ENCODE data around the gene MED15.
"Not testable (repeated sequence)": the region's sequence is repeated elsewhere in the genome, so short reads cannot be mapped to it uniquely, and the experiment has no call there.

MED15 gene, protein sequence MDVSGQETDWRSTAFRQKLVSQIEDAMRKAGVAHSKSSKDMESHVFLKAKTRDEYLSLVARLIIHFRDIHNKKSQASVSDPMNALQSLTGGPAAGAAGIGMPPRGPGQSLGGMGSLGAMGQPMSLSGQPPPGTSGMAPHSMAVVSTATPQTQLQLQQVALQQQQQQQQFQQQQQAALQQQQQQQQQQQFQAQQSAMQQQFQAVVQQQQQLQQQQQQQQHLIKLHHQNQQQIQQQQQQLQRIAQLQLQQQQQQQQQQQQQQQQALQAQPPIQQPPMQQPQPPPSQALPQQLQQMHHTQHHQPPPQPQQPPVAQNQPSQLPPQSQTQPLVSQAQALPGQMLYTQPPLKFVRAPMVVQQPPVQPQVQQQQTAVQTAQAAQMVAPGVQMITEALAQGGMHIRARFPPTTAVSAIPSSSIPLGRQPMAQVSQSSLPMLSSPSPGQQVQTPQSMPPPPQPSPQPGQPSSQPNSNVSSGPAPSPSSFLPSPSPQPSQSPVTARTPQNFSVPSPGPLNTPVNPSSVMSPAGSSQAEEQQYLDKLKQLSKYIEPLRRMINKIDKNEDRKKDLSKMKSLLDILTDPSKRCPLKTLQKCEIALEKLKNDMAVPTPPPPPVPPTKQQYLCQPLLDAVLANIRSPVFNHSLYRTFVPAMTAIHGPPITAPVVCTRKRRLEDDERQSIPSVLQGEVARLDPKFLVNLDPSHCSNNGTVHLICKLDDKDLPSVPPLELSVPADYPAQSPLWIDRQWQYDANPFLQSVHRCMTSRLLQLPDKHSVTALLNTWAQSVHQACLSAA

DNA sequence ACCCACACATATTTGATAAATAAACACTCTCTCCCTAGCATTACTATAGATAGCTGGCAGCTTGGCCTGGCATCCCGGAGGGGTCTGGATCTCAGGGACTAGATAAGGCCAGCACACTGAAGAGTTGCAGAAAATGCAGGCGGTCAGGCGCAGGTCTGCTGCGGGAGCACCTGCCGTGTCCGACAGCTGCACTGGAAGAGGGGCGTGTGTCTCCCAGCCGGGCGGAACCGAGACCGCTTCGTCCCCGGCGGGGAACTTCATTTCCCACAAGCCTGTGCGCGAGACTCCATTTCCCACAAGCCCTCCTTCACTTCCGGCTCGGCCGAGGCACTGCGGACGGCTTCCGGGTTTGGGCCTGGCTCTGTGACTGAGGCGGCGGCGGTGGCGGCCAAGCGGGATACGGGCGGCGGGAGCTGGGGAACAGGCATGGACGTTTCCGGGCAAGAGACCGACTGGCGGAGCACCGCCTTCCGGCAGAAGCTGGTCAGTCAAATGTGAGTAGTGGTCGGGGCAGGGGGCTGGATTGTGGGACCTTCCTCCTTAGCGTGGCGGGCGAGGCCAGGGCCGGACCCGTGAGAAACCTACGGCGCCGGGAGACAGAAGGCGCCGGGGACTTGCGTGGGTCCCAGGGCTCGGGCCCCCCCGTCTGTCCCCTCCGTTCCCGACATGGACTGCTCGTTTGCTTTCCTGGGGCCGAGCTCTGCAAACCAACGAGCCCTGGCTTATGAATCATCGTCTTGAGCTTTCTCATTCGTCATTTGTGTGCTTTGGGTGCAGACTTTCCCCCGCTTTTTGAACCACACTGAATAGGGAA lies at the start of gene MED15:
TSS of gene MED15 (plus strand) at position 358 of the 814 bp plus-strand sequence. CDS start at position 427, 69 bp downstream.
- DNase-seq = peak; percentile 94

DNA sequence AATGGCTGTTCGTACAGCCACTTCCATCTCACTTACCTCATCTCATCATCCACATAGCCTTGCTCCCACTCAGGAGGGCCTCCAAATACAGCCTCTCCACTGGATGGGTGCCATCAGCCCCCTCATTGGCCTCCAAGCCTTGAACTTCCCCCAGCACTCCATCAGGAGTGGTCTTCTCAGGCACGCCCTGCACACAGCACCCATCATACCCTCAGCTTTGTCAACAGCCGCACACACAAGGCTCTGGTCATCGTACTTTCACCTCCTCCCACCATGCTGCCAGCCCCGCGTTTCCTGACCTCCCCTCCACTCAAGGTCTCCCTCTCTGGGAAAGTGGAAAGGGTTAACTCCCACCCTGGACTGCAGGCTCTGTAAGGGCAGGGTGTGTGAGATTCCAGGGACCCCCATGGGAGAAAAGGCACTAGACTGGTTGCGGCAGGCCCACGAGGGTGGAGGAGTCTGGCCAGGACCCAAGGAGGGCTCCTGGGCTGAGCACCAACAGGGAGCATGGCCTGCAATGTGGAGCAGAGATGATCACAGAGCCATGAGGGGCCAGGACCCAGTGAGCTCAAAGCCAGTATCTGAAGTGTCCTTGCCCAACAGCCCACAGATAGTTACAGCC lies 48.8 kb upstream of the MED15 start:
- DNase-seq = no peak

DNA sequence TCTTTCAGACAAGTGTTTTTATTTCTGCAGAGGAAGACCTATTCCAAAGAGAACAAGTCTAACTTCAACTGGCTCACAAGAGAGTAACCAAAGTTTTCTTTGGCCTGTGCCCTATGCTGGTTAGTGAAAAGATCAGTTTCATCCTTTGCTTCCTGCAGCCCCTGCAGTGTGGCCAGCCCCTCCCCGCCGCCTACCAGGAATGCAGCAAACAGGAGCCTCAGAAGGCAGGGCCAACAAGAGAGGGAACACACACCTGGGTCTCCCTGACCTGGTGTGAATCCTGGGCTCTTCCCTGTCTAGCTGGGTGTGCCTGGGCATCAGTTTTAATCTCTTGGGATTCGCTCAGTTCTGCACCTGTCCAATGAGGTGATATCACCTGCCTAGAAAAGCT lies 48.3 kb upstream of the MED15 start:
- DNase-seq = no peak

DNA sequence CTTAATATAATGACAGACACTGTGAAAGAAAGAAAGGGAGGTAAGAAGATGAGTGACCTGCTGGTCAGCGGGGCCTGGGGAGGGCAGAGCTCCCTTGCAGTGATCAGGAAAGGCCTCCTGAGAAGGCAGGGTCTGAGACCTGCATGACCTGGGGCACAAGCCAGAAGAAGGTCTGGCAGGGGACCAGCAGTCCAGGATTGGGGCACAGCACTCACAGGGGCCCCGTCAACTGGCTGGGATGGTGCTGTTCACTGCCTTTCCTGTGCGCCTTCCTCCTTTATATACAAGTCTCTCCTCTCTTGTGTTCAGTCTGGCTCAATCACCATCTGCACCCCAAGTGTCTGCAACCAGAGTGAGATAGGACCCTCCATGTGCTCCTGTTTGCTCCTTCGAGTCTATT lies 47.5 kb upstream of the MED15 start:
- DNase-seq = no peak

DNA sequence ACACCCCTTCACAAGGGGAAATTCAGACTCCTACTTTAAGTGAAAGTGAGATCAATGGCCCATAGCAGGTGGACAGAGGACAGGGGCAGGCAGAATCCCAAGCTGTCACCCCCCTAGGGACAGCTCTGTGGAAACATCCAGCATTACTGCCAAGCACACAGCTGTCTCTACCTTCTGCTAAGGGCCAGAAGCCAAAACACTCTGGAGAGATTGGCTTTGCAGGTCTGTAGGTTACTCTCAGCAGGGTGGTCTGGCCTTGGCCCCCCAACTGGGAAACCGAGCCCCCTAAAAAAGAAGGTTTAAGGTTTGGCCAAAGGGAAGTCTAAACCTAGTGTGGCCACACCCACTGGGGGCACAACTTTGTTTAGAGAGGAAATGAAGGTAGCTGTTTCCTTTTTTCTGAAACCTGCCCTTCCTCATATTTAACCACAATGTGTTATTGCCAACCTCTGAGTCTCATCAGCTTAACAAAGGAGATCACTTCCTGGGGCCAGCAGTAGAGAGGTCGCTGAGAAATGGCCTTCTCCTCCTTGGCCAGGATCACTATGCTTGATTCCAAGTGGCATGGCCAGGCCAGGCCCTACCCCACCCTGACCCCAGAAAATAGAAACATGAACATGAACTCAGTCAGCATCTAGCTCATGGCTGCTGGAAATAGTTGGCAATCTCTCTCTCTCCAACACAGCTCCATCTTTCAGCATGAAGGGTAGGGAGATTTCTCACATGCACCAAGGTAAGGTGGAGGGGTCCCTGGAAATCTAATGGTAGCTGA lies 43.9 kb upstream of the MED15 start:
- DNase-seq = no peak

DNA sequence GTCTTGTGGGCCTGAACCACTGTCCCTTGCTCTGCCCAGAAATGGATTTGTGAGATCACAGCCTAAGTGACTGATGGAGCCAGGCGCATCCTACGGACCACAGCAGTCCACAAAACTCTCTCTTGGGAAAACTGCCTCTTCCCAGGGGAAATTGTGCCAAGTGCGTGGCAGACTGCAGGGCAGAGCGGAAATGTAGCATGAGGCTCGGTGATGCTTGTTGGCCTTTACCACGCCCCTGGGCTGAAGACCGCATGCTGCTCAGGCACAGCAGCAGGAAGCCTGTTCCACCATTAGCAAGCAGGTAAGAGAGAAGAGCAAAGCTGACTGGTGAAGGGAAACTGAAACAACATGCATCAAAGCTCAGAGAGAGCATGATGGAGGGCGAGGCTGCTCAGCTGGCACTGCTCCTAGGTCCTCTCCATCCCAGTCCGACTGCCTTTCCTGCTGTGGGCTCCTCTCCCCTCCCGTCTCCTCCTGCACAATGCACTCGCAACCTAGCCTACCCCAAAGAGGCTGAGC lies 43.3 kb upstream of the MED15 start:
- no peak for DNase-seq

DNA sequence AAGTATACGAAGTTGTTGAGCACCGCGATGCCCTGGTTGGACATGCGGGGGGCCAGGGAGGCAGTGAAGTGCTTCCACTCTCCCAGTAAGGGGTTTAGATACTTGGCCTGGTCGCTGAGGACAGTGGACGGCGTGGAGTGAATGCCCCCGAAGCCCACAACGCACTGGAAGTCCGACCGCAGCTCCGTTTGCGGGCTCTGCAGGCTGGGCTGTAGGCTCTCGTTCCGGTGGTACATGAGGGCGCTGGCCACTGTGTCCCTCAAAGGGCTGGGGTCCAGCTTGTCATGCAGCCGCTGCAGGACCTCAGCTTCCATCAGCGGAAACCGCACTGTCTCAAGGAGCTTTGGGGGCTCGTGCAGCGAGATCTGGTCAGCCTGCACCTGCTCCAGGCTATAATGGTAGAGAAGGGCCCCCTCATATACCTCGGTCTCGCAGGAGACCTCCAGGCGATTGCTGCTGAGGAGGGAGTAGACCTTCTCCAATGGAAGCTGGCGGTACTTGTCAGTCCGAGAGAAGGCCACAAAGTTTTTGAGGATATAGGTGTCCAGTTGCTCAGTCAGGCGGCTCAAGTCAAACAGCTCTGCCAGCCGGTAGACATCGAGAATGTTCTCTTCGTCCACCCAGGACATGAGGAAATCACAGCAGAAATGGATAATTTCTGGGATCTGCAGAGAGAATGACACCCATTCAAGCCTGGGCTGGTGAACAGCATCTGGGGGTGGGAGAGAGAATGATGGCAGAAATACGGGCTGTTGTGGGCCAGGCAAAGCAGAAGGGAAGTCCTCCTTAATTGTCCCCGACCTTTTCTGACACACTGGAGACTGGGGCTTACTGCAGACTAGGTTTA lies 42.3 kb upstream of the MED15 start:
- no peak for DNase-seq

DNA sequence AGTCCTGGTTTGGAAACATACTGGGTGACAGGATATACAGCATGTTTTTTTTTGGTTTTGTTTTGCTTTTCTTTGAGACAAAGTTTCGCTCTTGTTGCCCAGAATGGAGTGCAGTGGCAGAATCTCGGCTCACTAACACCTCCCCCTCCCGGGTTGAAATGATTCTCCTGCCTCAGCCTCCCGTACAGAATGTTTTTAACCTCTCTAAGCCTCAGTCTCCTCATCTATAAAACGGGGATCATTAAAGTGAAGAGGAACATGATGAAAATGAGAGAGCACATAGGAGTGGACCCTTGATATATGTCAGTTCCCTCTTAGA lies 41.7 kb upstream of the MED15 start:
- no peak for DNase-seq

DNA sequence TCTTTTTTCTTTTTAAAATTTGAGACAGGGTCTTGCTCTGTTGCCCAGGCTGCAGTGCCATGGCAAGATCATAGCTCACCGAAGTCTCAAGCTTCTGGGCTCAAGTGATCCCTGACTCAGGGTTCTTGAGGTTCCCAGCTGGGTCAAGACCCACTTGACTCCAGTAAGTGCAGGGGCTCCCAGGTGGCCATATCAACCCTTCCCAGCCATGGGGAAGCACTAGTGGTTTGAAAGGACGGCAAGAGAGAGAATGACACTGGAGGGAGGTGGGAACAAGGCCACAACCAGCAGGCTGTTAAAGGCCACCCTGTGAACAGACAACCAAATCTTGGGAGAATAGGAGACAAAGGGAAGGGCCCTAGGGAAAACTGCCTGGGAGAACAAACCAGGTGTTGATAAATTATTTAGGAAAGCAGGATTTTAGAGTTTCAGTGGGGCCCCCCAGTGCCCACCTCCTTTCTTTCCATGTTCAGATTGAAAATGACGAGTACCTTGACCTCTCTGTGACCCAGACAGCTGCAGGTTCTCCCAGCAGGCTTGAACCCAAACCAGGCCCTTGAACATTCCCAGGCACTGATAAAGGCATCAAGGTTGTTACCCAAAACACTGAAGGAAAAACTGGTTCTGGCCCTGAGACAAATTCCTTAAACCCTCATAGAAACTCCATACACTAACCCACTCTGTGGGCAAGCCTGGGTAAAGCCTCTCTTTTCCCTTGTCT lies 40.6 kb upstream of the MED15 start:
- DNase-seq = no peak

DNA sequence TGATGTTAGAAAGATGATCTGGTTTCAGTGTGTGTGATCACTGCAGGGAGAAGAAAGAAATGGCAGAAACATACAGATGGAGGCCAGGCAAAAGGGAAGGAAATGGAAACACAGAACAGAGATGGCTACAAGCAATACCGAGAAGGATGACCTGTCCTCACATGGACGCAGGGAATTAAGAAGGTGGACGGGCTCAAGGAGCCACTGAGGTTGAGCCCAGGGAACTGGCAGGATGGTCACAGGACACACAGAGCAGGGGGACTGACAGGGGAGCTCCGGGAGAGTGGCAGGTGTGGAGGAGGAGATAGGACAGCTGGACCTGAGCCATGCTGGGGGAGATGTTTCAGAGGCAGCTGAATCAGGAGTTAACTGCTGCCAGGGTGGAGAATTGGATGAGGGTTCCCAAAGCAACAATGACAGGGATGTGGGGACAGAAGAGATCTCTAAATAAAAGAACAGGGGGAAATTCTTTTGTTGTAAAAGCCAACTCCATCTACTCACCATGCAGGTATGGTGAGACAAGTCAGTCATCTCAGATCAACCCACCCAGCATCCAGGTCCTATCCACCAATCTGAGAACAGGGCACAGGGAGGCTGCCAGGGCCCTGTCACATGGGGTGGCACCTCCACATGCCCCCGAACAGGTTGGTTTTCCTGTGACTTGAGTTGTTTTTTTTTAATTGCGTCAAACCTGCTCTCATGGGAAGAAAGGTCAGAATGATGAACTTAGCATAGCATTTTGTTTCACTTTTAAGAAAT lies 38.1 kb upstream of the MED15 start:
- no peak for DNase-seq

DNA sequence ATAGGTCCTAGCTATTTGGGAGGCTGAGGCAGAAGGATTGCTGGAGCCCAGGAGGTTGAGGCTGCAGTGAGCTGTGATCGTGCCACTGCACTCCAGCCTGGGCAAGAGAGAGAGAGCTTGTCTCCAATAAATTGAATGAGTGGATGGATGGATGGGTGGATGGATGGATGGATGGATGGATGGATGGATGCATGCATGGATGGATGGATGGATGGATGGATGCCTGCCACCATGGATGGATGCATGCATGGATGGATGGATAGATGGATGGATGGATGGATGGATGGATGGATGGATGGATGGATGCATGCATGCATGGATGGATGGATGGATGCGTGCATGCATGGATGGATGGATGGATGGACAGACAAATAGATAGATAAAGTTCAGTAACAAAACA lies 36.9 kb upstream of the MED15 start:
- not testable (repeated sequence) for DNase-seq

DNA sequence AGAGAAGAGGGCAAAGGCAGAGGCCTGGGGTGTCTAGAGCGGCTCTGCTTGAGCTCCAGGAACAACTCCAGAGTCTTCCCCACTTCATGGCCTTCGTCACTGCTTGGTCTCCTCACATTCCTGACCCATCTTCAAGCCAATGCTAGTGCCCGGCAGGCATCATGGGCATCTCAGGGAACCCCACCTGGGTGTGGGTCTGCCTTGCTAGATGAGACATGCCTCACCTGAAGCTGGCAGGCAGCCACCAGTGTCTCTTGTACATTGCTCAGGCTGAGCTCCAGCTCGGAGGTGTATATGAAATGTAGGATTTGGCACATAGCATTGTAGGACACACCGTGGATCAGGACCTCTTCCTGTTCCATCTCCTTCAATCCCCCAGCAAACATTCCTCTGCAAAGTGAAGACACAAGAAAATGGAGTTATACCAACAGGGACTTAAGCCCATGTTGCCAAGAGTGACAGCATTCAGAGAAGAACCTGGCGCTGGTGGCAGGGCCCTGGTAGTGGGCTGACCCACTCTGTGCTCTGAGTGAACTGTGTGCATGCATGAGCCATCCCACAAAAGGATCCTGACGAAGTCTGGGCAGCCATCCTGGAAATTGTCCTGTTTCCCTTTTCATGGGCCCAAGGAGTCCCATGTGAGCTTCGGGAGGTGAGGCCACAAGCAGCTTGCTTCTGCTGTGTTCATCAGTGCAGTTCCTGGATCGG lies 36.1 kb upstream of the MED15 start:
- no peak for DNase-seq

DNA sequence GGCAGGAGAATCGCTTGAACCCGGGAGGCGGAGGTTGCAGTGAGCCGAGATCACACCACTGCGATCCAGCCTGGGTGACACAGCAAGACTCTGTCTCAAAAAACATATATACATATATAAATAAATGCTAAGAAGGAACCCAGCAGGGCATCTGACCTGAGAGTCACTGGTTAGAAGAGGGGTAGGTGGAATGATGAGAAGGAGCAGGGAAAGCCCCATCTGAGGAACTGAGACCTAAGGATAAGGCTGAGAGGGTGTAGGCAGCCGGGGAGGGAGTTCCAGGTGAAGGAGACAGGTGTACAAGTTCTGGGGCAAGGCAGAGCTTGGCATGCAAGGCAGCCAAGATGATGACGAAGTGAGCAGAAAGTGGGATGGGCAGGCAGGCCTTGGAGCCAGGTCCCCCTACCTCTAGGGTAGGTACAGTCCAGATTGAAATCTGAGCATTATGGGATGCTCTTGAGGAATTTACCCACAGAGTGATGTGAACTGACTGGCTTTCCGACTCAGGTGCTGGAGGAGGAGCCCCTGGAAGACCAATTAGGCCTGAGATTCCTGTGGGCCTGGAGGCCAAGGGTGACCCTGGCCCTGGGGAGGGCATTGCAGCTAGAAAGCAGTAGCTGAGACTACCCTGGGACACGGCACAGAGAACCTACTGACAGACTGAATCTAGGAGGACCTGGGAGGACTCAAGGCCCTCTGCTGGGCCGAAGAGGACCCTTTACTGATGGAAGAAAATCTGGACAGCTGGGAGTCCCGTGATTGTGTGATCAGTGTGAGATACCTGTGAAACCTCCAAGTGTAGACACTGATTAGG lies 34.6 kb upstream of the MED15 start:
- DNase-seq = no peak

DNA sequence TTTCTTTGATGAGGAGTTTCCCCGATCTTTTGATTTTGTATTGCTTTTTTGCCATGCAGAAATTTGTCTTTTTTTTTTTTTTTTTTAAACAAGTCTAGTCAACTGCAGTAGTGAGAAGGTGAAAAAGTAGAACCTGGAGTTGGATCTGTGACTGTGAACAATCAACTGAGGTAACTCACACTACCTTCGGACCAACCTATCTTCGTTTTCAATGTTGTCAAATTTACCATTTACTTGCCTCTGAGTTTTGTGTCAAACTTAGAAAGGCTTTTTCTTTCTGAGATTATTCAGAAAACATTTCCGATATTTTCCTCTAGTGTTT lies 32.3 kb upstream of the MED15 start:
- no peak for DNase-seq

DNA sequence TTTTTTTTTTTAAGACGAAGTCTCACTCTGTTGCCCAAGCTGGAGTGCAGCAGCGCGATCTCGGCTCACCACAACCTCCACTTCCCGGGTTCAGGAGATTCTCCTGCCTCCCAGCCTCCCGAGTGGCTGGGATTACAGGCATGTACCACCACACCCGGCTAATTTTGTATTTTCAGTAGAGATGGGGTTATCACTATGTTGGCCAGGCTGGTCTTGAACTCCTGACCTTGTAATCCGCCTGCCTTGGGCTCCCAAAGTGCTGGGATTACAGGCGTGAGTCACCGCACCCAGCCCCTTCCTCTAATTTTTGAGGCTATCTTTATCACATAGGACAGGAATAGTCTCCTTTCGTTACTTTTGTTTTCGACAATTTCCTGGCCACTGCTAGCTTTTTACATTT lies 31.8 kb upstream of the MED15 start:
- DNase-seq = not testable (repeated sequence)

DNA sequence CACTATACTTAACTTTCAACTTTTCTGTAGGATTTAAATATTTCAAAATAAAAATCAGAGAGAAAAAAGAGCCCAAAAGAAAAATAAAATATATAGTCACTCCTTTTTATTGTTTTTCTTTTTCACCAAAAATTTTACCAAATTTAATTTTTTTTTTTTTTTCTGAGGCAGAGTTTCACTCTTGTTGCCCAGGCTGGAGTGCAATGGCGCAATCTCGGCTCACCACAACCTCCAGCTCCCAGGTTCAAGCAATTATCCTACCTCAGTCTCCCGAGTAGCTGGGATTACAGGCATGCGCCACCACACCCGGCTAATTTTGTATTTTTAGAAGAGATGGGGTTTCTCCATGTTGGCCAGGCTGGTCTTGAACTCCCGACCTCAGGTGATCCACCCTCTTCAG lies 29.4 kb upstream of the MED15 start:
- DNase-seq = not testable (repeated sequence)

DNA sequence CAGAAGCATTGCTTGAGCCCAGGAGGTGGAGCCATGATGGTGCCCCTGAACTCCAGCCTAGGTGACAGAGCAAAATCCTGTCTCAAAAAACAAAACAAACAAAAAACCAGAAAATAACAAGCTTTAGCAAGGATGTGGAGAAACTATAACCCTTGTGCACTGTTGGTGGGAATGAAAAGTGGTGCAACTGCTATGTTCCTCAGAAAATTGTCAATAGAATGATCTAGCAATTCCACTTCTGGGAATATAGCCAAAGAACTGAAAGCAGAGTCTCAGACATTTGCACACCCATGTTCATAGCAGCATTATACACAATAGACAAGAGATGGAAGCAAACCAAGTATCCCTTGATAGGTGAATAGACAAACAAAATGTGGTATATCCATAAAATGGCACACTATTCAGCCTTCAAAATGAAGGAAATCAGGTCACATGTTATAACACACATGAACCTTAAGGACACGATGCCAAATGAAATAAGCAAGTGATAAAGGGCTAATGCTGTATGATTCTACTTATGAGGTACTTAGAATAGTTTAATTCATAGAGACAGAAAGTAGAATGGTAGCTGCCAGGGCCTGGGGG lies 27.7 kb upstream of the MED15 start:
- no peak for DNase-seq

DNA sequence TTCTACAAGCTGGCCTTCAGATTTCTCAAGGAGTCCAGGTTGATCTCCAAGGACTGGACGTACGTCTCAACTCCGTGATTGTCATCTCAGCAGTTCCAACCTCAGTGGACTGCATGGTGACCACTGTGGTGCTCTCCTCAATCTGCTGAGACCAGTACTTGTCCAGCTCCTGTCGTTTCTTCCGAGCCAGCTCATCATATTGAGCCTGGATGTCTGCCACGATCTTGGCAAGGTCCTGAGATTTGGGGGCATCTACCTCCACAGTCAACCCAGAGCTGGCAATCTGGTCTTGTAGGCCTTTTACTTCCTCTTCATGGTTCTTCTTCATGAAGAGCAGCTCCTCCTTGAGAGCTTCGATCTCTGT lies 24.3 kb upstream of the MED15 start:
- not testable (repeated sequence) for DNase-seq
